Small intestine (tissue), 7 donors: Measurements from ENCODE around the gene MANEAL. TPM values are rescaled to one million over a fixed set of nuclear protein-coding genes. Genes with fewer than 3 reads are reported as not detected.

Source experiments
- DNase-seq, 2 donors: peaks; one replicate each; pipeline versions ENCODE4 v3.0.0 to v3.0.0-alpha.2; 2013
- FAIRE-seq: peaks from 2 replicates; lab custom pipeline; 2012; peaks lifted over from hg19 to GRCh38; lab: Jason Lieb, UNC
- H3K27ac ChIP-seq, 3 donors: one replicate each; pipeline ENCODE4 v1.5.1; 2013; ENCODE audit warnings: low read length in 2 of 3, mild to moderate bottlenecking in 2 of 3, control low read depth in 1 of 3, inconsistent platforms in 1 of 3, low read depth in 1 of 3, moderate library complexity in 1 of 3
- H3K27me3 ChIP-seq, 3 donors: one replicate each; pipeline ENCODE4 v1.6.1; 2013; ENCODE audit warnings: low read length in 3 of 3, inconsistent platforms in 1 of 3; ENCODE audit not compliant: control insufficient read depth in 3 of 3, insufficient read depth in 3 of 3
- H3K36me3 ChIP-seq, 3 donors: one replicate each; pipeline ENCODE4 v1.6.1; 2013; ENCODE audit warnings: low read length in 3 of 3, inconsistent platforms in 1 of 3, low read depth in 1 of 3, mild to moderate bottlenecking in 1 of 3, moderate library complexity in 1 of 3; ENCODE audit not compliant: control insufficient read depth in 3 of 3, insufficient read depth in 2 of 3
- H3K4me1 ChIP-seq, 3 donors: one replicate each; pipeline ENCODE4 v1.6.1; 2013; ENCODE audit warnings: low read length in 2 of 3, inconsistent platforms in 1 of 3, low read depth in 1 of 3, mild to moderate bottlenecking in 1 of 3, moderate library complexity in 1 of 3; ENCODE audit not compliant: control insufficient read depth in 3 of 3, insufficient read depth in 2 of 3
- H3K4me3 ChIP-seq, 3 donors: one replicate each; pipeline ENCODE4 v1.5.1; 2013; ENCODE audit warnings: low read length in 3 of 3, control low read depth in 1 of 3, inconsistent platforms in 1 of 3, low read depth in 1 of 3, mild to moderate bottlenecking in 1 of 3, moderate library complexity in 1 of 3
- H3K9me3 ChIP-seq, 2 donors: one replicate each; pipeline ENCODE4 v1.6.1; 2013; ENCODE audit warnings: low read depth in 1 of 2, low read length in 1 of 2; ENCODE audit not compliant: control insufficient read depth in 2 of 2, insufficient read depth in 1 of 2
- WGBS, 3 donors: extraction: QIAGEN DNeasy Blood & Tissue Kit; methylation state at CpG; one replicate each; pipeline ENCODE4 v1.1.7; 2013; 5-methylcytosine and 5-hydroxymethylcytosine counted together
- polyA plus RNA-seq, 4 donors: library from polyadenylated mRNA; stranded (reverse) in 3 of 4; unstranded in 1 of 4; fragments of 200-250 nt in 3 of 4; fragments of 120-200 nt in 1 of 4; gene quantifications; one replicate each; pipeline versions ENCODE4 v1.2.1 to v1.2.3, GENCODE V29; 2013
- donor health status: healthy with polysubstance abuse.
- donor health status: control.
- donor health status: control.
- donor health status: Bipolar disorder and iron deficiency.
- donor health status: healthy.

The MANEAL gene
- polyA plus RNA-seq, 4 donors, result 0.81 to 6.1 (median 2.3) TPM

DNA sequence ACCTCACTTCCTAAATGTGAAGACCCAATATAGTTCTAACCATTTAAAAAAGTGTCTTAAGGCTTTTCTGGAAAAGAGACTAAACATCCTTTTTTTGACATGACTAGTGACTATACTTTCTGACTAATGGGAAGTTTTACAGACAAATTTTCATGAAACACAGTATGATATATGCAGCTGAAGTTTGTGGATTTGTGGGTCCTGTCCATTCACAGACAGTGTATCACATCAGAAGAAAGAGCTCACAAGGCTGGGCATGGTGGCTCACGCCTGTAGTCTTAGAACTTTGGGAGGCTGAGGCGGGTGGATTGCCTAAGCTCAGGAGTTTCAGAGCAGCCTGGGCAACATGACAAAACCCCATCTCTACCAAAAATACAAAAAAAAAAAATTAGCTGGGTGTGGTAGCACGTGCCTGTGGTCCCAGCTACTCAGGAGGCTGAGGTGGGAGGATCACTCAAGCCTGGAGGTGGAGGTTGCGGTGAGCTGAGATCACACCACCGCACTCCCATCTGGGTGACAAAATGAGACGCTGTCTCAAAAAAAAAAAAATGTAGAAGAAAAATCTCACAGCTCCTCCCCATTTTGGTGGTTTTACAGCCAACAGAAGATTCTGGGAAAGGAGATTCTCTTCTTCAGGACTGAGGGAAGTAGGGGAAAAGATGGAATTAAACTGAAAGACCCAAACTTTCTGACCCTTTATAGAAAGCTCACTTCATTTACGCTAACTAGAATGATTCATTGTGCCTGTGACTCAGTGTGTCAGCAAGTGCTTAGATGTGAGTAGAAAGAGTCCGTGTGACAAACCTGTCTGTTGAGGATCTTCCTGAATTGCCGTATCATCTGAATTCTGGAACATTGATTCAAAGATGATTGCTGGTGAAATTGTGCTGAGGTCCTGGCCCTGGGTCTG lies 29.5 kb downstream of the MANEAL start:
- H3K27ac ChIP-seq, result no peak overlapping the region
- no peaks in the 10 kb centered on the region for H3K9me3 ChIP-seq
- no peaks in the 10 kb centered on the region for H3K27me3 ChIP-seq
- FAIRE-seq (no peak), DNase-seq (no peak)
- peaks cover 13 to 27% (median 15%) of the 10 kb centered on the region in 3 donors for H3K36me3 ChIP-seq
- H3K4me3 ChIP-seq, result no peak overlapping the region
- no peaks in the 10 kb centered on the region for H3K4me1 ChIP-seq
- 91 to 93% (median 91%) methylated on average over 9 of the region's 9 CpGs for WGBS, 3 donors

DNA sequence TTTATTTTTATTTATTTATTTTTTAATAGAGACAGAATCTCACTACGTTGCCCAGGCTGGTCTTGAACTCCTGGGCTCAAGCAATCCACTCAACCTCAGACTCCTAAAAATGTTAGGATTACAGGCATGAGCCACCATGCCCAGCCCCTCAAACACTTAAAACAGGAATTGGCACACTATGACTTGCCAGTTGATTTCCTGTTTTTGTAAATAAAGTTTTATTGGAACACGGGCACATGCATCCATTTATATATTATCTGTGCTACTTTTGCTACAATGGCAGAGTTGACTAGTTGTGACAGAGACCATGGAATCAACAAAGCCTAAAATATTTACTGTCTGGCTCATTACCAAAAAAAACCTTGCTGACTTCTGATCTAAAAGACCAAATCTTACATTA lies 30.4 kb downstream of the MANEAL start:
- Histone ChIP-seq H3K27ac (no peak overlapping the region), H3K4me3 (no peak overlapping the region), H3K4me1 (no peaks in the 10 kb centered on the region), H3K9me3 (no peaks in the 10 kb centered on the region), H3K36me3 (peaks cover 11 to 27% (median 15%) of the 10 kb centered on the region in 3 donors), H3K27me3 (no peaks in the 10 kb centered on the region)
- DNase-seq (no peak), FAIRE-seq (no peak)
- 92 to 94% (median 94%) methylated on average over 2 of the region's 2 CpGs for WGBS, 3 donors

DNA sequence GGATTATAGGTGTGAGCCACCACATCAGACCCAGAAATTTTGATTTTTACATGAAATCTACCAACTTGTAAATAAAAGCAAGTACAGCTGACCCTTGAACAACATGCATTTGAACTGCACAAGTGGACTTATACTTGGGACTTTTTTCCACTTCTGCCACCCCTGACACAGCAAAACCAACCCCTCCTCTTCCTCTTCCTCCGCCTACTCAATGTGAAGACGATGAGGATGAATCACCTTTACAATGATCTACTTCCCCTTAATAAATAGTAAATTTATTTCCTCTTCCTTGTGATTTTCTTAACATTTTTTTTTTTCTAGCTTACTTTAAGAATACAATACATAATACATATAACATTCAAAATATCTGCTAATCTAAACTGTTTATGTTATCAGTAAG lies 31.9 kb downstream of the MANEAL start:
- Histone ChIP-seq H3K36me3 (peaks cover 6 to 22% (median 11%) of the 10 kb centered on the region in 3 donors), H3K27me3 (no peaks in the 10 kb centered on the region), H3K9me3 (no peaks in the 10 kb centered on the region), H3K27ac (no peak overlapping the region), H3K4me1 (no peaks in the 10 kb centered on the region), H3K4me3 (no peak overlapping the region)
- FAIRE-seq (no peak), DNase-seq (no peak)
- WGBS, 3 donors, result 49 to 67% (median 64%) methylated on average over 2 of the region's 2 CpGs

DNA sequence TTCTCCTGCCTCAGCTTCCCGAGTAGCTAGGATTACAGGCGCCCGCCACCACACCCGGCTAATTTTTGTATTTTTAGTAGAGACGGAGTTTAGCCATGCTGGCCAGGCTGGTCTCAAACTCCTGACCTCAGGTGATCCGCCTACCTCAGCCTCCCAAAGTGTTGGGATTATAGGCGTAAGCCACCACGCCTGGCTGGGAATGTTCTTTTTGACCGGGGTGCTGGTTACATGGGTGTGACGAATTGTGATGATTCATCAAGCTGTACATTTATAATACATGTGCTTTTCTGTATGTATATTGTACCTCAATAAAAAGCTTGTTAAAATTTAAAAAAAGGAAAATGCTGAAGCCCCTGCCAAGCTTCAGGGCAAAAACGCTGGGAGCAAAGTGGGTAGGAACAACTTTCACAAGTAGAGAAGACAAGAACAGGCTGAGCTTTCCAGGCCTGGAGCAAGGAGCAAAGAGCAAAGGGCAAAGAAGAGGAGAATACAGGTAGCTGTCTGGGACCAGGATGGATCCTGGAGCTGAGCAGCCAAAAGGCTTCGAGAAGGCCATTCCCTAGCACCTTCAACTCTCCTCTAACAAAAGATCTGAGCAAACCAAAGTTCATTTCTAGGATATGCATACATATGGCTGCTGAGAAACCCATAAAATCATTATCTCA lies 34.9 kb downstream of the MANEAL start:
- 65 to 83% (median 72%) methylated on average over 12 of the region's 12 CpGs for WGBS, 3 donors
- H3K27ac ChIP-seq, result peak overlapping the region in 2 of 3 donors; percentile 54 to 64
- no peaks in the 10 kb centered on the region for H3K4me1 ChIP-seq
- no peaks in the 10 kb centered on the region for H3K27me3 ChIP-seq
- DNase-seq (peak; percentile 30 to 80), FAIRE-seq (no peak)
- H3K4me3 ChIP-seq, result no peak overlapping the region
- H3K36me3 ChIP-seq, result peaks cover 4 to 16% (median 4%) of the 10 kb centered on the region in 3 donors
- H3K9me3 ChIP-seq, result no peaks in the 10 kb centered on the region

DNA sequence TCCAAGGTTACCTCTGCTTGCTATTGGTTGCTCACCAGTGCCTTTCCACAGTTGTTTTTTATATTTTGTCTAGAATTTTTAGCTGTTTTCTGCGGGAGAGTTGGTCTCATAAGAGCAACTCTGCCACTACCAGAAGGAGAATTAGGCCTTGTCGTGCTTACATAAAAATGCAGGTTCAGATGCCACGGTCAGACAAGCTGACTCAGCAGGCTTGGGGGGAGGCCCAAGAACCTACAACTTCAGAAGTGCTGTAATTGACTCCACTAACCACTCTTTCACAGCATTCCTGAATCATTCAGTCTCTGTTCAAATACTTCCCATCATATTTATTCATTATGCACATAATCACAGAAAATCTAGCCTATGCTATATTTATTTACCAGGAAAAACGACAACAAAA lies 37.5 kb downstream of the MANEAL start:
- 94 to 100% (median 94%) methylated on average over 4 of the region's 4 CpGs for WGBS, 3 donors
- Histone ChIP-seq H3K4me3 (no peak overlapping the region), H3K27me3 (no peaks in the 10 kb centered on the region), H3K27ac (no peak overlapping the region), H3K36me3 (peaks cover 6 to 21% (median 10%) of the 10 kb centered on the region in 3 donors), H3K9me3 (no peaks in the 10 kb centered on the region), H3K4me1 (no peaks in the 10 kb centered on the region)
- FAIRE-seq (no peak), DNase-seq (no peak)

DNA sequence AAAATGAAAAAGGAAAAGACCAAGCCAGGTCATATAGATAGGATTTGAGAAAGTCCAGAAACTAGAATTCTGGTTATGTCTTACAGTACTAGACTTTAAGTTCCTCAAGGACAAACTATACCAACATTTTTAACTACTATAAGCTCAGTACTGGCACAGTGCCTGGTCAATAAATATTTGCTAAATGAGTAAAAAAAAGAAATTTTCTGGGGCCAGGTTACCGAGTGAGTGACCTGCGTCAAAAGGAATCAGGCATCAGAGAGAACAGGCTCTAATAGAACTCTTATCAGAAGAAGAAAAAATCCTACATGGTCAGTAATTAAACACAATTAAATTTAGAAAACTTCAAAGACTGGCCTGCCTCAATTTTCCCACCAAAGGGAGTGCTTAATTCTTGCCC lies 38.2 kb downstream of the MANEAL start:
- FAIRE-seq (no peak), DNase-seq (no peak)
- H3K9me3 ChIP-seq, result no peaks in the 10 kb centered on the region
- no peaks in the 10 kb centered on the region for H3K4me1 ChIP-seq
- no peaks in the 10 kb centered on the region for H3K27me3 ChIP-seq
- H3K4me3 ChIP-seq, result no peak overlapping the region
- 75 to 93% (median 86%) methylated on average over 2 of the region's 2 CpGs for WGBS, 3 donors
- no peak overlapping the region for H3K27ac ChIP-seq
- peaks cover 6 to 19% (median 10%) of the 10 kb centered on the region in 3 donors for H3K36me3 ChIP-seq

DNA sequence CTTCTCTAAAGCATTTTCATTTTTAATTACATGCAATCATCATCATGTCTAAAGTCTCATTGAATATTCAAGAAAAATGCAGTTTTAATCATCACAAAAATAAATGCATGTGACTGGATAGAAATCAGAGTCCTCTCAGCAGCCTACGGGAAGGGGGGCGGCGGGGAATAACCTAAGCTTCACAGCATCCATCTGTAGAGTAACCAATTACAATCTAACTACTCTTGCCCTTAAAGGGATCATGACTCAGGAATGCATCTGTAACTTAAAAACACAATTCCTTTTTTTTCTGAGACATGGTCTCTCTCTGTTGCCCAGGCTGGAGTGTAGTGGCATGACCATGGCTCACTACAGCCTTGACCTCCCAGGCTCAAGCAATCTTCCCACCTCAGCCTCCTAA lies 43.1 kb downstream of the MANEAL start:
- Histone ChIP-seq H3K27ac (no peak overlapping the region), H3K27me3 (no peaks in the 10 kb centered on the region), H3K4me1 (no peaks in the 10 kb centered on the region), H3K4me3 (no peak overlapping the region), H3K36me3 (peaks cover 17 to 31% (median 18%) of the 10 kb centered on the region in 3 donors), H3K9me3 (no peaks in the 10 kb centered on the region)
- no peak for DNase-seq
- no peak for FAIRE-seq
- 67 to 94% (median 82%) methylated on average over 3 of the region's 3 CpGs for WGBS, 3 donors

DNA sequence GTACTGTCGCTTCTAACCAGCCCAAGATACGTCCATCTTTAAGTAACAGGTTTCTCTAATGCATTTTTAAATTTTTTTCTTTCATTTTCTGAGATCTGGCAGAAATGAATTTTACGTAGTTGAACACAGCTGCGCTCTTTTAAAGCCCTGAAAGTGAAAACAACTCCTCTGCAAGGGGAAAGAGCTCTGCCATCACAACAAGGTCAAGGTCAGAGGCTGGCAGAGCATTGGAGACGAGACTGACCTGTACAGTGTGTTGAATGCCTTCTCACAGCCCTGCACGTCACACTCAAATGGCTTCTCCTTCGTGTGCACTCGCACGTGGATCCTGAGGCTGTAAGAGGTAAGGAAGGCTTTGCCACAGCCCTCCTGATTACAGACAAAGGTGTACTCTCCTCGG lies 46.0 kb downstream of the MANEAL start:
- H3K4me3 ChIP-seq, result no peak overlapping the region
- no peaks in the 10 kb centered on the region for H3K9me3 ChIP-seq
- no peaks in the 10 kb centered on the region for H3K27me3 ChIP-seq
- peaks cover 8 to 23% (median 19%) of the 10 kb centered on the region in 3 donors for H3K36me3 ChIP-seq
- DNase-seq, result no peak
- H3K27ac ChIP-seq, result no peak overlapping the region
- FAIRE-seq, result no peak
- H3K4me1 ChIP-seq, result peaks cover 0 to 2% (median 0%) of the 10 kb centered on the region in 3 donors
- 94 to 95% (median 94%) methylated on average over 10 of the region's 10 CpGs for WGBS, 3 donors
